ENCODE measurements around the gene NOSIP.

NOSIP gene

GRCh38 chr19:49570138-49570856 lies 10.1 kb downstream of the NOSIP start:
- DNase-seq, result peak; percentile 78

GRCh38 chr19:49567861-49568441 lies 12.4 kb downstream of the NOSIP start:
- DNase-seq, result peak; percentile 44

GRCh38 chr19:49566302-49566701 lies 14.1 kb downstream of the NOSIP start:
- no peak for DNase-seq

- DNase-seq, result no peak
Observed at GRCh38 chr19:49565261-49565660, 15.1 kb downstream of the NOSIP start.

DNA sequence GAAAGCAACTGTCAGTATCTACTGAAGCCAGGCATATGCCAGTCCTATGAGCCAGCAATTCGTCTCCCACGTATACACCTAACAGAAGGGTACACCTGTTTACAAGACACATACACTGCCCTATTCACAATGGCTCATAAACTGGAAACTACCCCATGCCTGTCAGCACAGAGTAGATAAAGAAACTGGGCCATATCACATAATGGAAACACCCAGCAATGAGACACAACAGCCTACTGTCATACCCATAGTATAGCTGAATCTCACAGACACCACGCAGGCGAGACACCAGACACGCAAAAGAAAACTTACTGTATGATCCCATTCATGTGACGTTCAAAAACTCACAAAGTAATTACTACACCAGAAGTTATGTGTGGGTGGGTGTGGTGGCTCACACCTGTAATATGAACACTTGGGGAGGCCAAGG lies 15.7 kb downstream of the NOSIP start:
- DNase-seq, result no peak

DNA sequence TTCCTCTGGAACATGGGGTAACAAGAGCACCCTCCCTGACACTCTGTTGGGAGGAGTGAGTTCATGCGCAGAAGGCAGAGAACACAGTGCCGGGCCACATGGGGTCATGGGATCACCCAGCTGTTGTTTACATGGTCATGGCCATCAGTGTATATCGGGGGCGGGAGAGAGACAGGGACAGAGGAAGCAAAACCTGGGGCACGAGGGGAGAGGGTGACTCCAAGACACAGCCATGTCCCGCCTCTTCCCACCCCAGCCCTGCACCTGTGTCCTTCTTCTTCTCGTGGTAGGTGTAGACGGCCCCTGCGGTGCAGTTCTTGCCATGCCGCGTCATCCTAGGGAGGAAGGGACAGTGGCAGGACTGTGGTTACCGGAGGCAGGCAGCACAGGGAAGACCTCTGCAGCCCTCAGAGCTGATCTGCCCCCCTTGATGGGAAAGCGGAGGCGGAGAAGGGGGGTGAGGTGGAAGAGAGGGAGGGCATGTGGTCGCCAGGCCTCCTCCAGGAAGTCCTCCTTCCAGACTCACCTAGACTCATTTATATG lies 19.9 kb downstream of the NOSIP start:
- DNase-seq, result peak; percentile 47

- DNase-seq, result no peak
Observed at GRCh38 chr19:49559928-49560327, 20.4 kb downstream of the NOSIP start.

- DNase-seq, result no peak
Observed at GRCh38 chr19:49559443-49559842, 20.9 kb downstream of the NOSIP start.

DNA sequence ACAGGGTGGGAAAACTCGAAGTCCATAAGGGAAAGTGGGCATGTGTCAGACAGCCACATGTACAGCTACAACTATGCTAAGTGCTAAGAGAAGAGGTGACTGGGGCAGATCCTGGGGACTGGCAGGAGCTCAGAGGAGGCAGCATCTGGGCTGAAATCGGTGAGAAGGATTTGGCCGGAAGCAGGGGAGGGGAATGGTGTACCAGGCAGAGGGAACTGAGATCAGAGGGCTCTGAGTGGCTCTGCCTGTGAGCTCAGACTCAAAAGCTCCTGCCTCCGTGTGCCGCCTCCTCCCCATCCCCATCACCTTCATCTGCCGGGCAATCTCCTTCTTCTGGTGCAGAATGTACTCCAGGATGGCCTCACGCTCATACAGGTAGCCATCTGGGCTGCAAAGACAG lies 21.8 kb downstream of the NOSIP start:
- DNase-seq, result no peak

GRCh38 chr19:49557641-49558325 lies 22.6 kb downstream of the NOSIP start:
- no peak for DNase-seq

DNA sequence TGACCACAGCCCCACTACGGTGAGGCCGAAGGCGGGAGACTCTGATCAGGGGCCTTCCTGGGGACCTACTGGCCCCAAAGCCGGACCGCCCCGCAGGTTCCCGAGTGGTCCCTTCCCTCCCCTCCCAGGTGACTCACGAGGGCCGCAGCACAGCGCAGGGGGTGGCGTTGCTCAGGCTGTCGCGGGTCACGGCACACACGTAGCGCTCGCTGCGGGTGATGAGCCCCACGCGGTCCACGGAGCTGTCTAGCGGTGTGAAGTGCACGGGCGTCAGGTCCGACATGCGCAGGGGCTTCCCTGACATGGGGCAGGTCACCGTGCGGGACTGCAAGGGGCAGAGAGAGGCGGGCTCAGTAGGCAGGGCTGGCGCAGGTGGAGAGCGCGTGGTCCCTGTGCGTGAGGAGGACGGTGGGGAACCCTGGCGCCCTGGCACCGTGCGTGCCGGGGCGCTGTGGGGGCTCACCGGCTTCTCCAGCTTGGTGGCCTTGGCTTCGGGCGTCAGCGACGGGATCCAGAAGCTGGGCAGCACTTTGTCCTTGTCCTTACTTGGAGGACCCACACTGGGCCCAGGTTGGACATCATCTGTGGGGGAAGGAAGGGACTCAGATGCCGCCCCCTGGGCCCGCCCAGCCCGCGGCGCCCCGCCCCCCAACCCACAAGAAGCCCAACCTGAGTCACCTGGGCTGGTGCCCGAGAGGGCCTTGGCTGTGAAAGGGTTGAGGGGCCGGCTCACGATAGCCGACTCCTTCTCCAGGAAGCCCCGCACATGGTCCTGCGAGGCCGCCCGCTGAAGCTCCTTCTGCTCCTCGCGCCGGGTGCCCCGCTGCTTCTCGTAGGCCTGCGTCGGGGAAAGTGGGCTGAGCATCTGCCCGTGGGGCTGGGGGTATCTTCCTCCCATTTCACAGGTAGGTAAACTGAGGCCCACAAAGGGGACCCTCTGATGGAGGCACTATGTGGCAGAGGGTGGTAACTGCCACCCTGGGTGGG lies 23.7 kb downstream of the NOSIP start:
- DNase-seq, result no peak

- peak; percentile 85 for DNase-seq
Observed at GRCh38 chr19:49555600-49556411, 24.6 kb downstream of the NOSIP start.

- no peak for DNase-seq
Observed at GRCh38 chr19:49554701-49555181, 25.6 kb downstream of the NOSIP start.

DNA sequence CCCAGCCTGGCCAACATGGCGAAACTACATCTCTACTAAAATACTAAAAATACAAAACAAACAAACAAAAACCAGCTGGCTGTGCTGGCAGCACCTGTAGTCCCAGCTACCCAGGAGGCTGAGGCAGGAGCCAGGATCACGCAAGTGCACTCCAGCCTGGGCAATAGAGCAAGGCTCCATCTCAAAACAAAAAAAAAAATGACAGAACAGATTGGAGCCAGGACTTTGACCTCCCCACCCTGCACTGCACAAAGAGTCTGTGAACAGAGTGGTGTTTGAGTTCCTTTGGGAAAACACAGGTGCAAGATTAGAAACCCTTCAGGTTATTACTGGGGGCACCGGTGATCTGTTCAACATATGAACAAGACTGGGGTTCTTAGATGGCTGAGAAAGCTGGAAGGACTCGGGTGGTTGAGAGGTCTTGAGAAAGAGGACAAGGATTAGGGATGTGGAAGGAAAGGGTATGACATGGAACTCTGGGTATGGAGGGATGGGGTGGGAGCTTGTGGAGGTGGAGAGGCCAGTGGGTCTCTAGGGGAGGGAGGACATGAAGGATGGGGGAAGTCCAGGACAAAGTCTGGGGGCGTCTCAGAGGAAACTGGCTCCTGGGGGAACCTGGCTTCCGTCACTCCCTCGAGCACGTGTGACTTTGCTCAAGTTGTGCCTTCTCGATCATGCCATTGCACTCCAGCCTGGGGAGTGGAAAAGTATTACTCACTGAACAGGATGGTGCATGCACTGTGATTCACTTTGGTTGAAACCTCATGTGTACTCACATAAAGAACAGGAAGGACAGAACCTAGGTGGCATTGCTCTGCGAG lies 26.7 kb downstream of the NOSIP start:
- DNase-seq, result no peak

- no peak for DNase-seq
Observed at GRCh38 chr19:49552749-49553148, 27.6 kb downstream of the NOSIP start.

- no peak for DNase-seq
Observed at GRCh38 chr19:49551531-49551930, 28.8 kb downstream of the NOSIP start.

GRCh38 chr19:49549045-49549444 lies 31.3 kb downstream of the NOSIP start:
- no peak for DNase-seq

- DNase-seq, result peak; percentile 88
Observed at GRCh38 chr19:49546825-49547565, 33.4 kb downstream of the NOSIP start.

DNA sequence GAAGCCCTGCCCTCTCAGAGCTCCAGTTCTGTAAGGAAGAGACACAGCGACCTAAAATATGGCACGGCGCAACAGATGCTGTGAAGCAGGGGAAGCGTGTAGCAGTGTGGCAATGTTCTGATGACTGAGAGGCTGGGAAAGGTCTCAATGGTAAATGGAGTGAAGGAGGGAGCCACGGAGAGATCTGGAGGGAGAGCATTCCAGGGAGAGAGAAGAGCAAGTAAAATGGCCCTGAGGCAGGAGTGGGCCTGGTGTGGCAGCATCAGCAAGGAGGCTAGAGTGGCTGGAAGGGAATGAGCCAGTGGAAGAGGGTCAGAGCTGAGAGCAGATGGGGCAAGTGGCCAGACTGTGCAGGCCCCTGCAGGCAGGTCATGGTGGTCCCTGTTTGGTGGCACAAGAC lies 36.2 kb downstream of the NOSIP start:
- DNase-seq, result no peak

- DNase-seq, result no peak
Observed at GRCh38 chr19:49543032-49543431, 37.3 kb downstream of the NOSIP start.
